ENCODE data around the gene ANKRD23.

Gene ANKRD23

DNA sequence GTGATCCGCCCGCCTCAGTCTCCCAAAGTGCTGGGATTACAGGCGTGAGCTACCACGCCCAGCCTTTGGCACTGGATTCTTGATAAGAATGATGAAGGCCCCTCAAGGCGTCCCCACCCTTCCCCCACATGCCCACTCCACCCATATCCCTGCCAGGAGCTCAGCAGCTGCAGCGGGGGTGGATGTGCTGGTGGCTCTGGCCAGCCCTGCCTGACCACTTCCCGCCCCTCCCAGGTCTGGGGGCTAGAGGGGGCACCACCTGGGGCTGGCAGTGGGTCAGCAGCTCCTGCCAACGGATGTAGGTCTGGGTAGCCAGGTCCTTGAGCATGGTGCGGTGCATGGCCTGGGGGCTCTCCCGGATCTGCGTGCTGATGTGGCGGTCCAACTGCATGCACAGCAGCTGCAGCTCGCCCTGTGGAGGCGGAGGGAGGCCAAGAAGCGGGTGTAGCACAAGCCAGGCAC is 33.8 kb upstream of the ANKRD23 start:
- H3K27me3 ChIP-seq (ENCODE audit: control insufficient read depth in 1 of 2, insufficient read depth in 2 of 2, low read length in 2 of 2): no peaks in the 10 kb centered on the region
- H3K4me1 ChIP-seq (ENCODE audit: control insufficient read depth in 1 of 2, insufficient read depth in 2 of 2, low read length in 2 of 2): peaks cover 0 to 12% of the 10 kb centered on the region in 2 donors
- no peaks in the 10 kb centered on the region for H3K9me3 ChIP-seq (ENCODE audit: control insufficient read depth in 1 of 2, low read length in 2 of 2)
- no peak overlapping the region for H3K27ac ChIP-seq (ENCODE audit: low read depth, low read length)
- no peak overlapping the region for H3K9ac ChIP-seq (ENCODE audit: low read depth in 1 of 2, low read length in 2 of 2)
- no peaks in the 10 kb centered on the region for H3K36me3 ChIP-seq (ENCODE audit: control insufficient read depth in 1 of 2, insufficient read depth in 2 of 2, low read length in 2 of 2)
- H3K4me3 ChIP-seq (ENCODE audit: low read depth in 1 of 2, low read length in 2 of 2): no peak overlapping the region

DNA sequence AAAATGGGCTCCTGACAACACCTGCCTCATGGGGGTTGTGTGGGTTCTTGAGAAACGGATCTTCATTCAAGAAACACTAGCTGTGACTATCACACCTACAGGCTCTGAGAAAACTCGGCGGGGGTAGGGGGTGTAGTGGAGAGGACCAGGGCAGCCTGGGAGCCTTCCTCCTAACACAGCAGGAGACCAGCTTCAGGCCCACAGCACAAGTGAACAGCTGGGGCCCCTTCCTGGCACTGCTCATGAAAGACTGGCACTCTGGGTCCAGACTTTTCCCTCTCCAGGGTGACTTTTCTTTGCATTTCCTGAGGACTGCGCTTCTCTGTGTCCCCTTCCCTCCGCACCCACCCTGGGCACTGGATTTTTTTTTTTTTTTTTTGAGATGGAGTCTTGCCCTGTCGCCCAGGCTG is 33.2 kb upstream of the ANKRD23 start:
- Histone ChIP-seq H3K36me3 (ENCODE audit: control insufficient read depth in 1 of 2, insufficient read depth in 2 of 2, low read length in 2 of 2) (no peaks in the 10 kb centered on the region), H3K4me1 (ENCODE audit: control insufficient read depth in 1 of 2, insufficient read depth in 2 of 2, low read length in 2 of 2) (peaks cover 0 to 12% of the 10 kb centered on the region in 2 donors), H3K9ac (ENCODE audit: low read depth in 1 of 2, low read length in 2 of 2) (no peak overlapping the region), H3K27me3 (ENCODE audit: control insufficient read depth in 1 of 2, insufficient read depth in 2 of 2, low read length in 2 of 2) (no peaks in the 10 kb centered on the region), H3K4me3 (ENCODE audit: low read depth in 1 of 2, low read length in 2 of 2) (no peak overlapping the region), H3K9me3 (ENCODE audit: control insufficient read depth in 1 of 2, low read length in 2 of 2) (no peaks in the 10 kb centered on the region), H3K27ac (ENCODE audit: low read depth, low read length) (no peak overlapping the region)

DNA sequence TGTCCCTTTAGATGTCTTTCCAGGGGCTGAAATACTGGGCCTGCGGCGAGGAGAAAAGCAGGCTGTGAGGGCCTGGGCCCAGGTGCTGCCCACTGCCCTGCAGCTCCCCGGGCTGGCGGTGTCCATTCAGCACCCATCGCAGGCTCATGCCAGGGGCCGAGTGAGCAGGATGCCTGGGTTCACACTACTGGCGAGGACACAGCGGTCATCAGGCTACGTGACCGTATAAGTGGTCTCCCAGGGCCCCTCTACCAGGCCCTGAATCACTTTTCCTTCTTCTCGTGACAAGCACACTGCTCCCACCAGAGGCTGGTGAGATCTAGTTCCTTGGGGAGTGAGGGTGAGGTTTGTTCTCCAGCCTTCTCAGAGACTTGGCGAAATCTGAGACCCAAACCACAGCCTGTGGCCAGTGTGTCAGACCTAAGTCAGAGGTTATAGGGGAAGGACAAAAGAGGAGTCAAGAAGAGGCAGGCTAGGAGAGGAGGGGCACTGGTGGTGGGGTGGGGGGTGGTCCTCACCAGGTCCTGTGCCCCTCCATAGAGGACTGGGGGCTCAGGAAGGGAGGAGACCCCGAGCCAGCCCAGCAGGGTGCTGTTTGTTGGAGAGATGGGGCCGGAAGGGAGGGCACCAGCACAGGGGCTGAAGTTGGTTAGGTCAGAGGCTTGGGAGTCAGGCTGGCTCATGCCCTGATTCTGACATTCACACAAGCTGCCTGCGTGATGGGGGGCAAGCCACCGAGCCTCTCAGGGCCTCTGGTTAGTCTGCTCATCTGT is 32.6 kb upstream of the ANKRD23 start:
- Histone ChIP-seq H3K27ac (ENCODE audit: low read depth, low read length) (no peak overlapping the region), H3K4me1 (ENCODE audit: control insufficient read depth in 1 of 2, insufficient read depth in 2 of 2, low read length in 2 of 2) (peaks cover 0 to 12% of the 10 kb centered on the region in 2 donors)

DNA sequence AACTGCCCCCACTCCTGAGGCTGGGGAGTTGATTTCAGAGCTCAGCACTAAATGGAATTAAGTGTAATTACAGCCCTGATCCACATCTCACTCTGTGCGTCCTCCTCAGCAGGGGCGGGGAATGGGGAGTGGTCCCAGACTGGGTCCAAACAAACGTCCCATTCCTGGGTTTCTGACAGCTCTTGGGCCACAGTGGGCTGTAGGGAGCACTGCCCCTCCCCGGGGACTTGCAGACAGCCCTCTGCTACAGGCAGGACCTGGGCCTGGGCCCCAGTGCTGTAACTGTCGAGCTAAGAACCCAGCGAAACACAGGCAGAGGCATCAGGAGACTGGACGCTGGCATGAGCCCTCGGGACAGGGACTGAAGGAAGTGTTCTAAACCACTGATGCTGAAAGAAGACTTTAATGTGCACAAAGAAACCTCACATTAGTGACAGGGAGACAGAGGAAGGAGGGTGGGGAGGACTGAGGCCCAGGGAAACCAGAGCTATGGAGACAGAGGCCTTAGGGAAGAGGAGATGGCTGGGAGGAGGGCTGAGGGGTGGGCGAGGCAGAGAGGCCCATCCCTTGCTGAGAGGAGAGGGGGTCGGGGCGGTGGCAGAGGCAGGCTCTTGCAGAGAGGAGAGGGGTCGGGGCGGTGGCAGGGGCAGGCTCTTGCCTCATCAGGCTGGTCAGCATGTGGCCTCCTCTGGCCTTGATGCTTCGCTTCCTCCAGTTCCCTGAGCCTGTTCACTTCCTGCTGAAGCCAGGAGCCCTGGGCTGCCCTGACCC is 31.9 kb upstream of the ANKRD23 start:
- Histone ChIP-seq H3K9me3 (ENCODE audit: control insufficient read depth in 1 of 2, low read length in 2 of 2) (no peaks in the 10 kb centered on the region), H3K27me3 (ENCODE audit: control insufficient read depth in 1 of 2, insufficient read depth in 2 of 2, low read length in 2 of 2) (peaks cover 2 to 4% of the 10 kb centered on the region in 2 donors), H3K4me3 (ENCODE audit: low read depth in 1 of 2, low read length in 2 of 2) (no peak overlapping the region), H3K27ac (ENCODE audit: low read depth, low read length) (no peak overlapping the region), H3K36me3 (ENCODE audit: control insufficient read depth in 1 of 2, insufficient read depth in 2 of 2, low read length in 2 of 2) (no peaks in the 10 kb centered on the region), H3K9ac (ENCODE audit: low read depth in 1 of 2, low read length in 2 of 2) (no peak overlapping the region), H3K4me1 (ENCODE audit: control insufficient read depth in 1 of 2, insufficient read depth in 2 of 2, low read length in 2 of 2) (peaks cover 5 to 19% of the 10 kb centered on the region in 2 donors)

More for the DNA sequence above, 32.6 kb upstream of the ANKRD23 start:
- Histone ChIP-seq H3K4me3 (ENCODE audit: low read depth in 1 of 2, low read length in 2 of 2) (no peak overlapping the region), H3K9me3 (ENCODE audit: control insufficient read depth in 1 of 2, low read length in 2 of 2) (no peaks in the 10 kb centered on the region), H3K9ac (ENCODE audit: low read depth in 1 of 2, low read length in 2 of 2) (no peak overlapping the region), H3K36me3 (ENCODE audit: control insufficient read depth in 1 of 2, insufficient read depth in 2 of 2, low read length in 2 of 2) (no peaks in the 10 kb centered on the region), H3K27me3 (ENCODE audit: control insufficient read depth in 1 of 2, insufficient read depth in 2 of 2, low read length in 2 of 2) (no peaks in the 10 kb centered on the region)

DNA sequence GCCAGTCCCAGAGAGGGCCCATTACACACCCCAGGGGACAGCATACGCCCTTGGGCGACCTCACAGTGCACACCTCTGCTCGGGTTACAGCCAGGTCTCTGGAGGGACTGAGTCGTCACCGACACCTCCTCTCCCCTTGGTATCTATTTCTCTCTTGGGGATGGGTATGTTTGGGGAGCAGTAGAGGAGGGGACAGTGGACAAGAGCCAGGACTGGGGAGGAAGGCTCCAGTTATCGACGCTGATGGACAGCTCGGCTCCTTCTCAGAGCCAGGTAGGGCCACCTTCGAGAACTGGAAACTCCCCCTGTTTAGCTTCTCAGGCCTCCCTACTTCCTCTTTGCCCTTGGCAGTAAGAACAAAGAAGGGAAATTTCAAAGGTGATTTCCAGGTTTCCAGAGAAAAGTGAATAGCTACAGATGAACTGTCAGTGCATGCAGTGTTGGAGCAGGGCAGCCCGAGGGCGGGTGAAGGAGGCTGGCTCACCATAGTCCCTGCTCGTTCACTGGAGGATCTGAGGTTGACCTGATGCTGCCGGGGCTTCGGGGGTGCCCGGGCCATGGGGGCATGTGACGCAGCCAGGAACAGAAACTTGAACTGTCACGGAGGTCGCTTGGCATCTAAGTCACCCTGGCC is 30.5 kb upstream of the ANKRD23 start:
- no peaks in the 10 kb centered on the region for H3K36me3 ChIP-seq (ENCODE audit: control insufficient read depth in 1 of 2, insufficient read depth in 2 of 2, low read length in 2 of 2)
- H3K4me3 ChIP-seq (ENCODE audit: low read depth in 1 of 2, low read length in 2 of 2): no peak overlapping the region
- peaks cover 4 to 7% of the 10 kb centered on the region in 2 donors for H3K27me3 ChIP-seq (ENCODE audit: control insufficient read depth in 1 of 2, insufficient read depth in 2 of 2, low read length in 2 of 2)
- no peaks in the 10 kb centered on the region for H3K9me3 ChIP-seq (ENCODE audit: control insufficient read depth in 1 of 2, low read length in 2 of 2)
- H3K9ac ChIP-seq (ENCODE audit: low read depth in 1 of 2, low read length in 2 of 2): no peak overlapping the region
- no peak overlapping the region for H3K27ac ChIP-seq (ENCODE audit: low read depth, low read length)
- peaks cover 9 to 24% of the 10 kb centered on the region in 2 donors for H3K4me1 ChIP-seq (ENCODE audit: control insufficient read depth in 1 of 2, insufficient read depth in 2 of 2, low read length in 2 of 2)

DNA sequence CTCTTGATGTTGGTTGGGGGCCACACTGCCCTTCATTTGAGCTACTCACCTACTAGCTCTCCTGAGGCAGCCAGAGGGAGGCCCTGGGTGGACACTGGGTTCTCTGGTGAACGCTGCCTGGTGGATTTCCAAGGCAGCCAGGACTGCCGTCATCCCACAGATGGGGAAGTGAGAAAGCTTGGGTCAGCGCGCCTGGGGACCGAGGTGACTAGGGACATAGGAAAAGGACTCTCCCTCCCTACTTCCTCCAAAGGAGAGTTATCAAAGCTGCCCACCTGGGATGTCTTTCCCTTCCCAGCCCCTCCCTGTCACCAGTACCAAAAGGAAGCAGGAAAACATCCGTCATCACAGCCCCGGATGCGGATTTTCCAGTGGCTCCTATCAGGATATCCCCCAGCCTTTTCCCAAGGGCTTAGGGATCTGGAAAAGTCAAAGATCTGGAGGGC is 29.9 kb upstream of the ANKRD23 start:
- no peak overlapping the region for H3K9ac ChIP-seq (ENCODE audit: low read depth in 1 of 2, low read length in 2 of 2)
- no peak overlapping the region for H3K4me3 ChIP-seq (ENCODE audit: low read depth in 1 of 2, low read length in 2 of 2)
- no peak overlapping the region for H3K27ac ChIP-seq (ENCODE audit: low read depth, low read length)
- H3K27me3 ChIP-seq (ENCODE audit: control insufficient read depth in 1 of 2, insufficient read depth in 2 of 2, low read length in 2 of 2): peaks cover 4 to 7% of the 10 kb centered on the region in 2 donors
- H3K9me3 ChIP-seq (ENCODE audit: control insufficient read depth in 1 of 2, low read length in 2 of 2): no peaks in the 10 kb centered on the region
- H3K4me1 ChIP-seq (ENCODE audit: control insufficient read depth in 1 of 2, insufficient read depth in 2 of 2, low read length in 2 of 2): peaks cover 9 to 24% of the 10 kb centered on the region in 2 donors
- H3K36me3 ChIP-seq (ENCODE audit: control insufficient read depth in 1 of 2, insufficient read depth in 2 of 2, low read length in 2 of 2): no peaks in the 10 kb centered on the region

DNA sequence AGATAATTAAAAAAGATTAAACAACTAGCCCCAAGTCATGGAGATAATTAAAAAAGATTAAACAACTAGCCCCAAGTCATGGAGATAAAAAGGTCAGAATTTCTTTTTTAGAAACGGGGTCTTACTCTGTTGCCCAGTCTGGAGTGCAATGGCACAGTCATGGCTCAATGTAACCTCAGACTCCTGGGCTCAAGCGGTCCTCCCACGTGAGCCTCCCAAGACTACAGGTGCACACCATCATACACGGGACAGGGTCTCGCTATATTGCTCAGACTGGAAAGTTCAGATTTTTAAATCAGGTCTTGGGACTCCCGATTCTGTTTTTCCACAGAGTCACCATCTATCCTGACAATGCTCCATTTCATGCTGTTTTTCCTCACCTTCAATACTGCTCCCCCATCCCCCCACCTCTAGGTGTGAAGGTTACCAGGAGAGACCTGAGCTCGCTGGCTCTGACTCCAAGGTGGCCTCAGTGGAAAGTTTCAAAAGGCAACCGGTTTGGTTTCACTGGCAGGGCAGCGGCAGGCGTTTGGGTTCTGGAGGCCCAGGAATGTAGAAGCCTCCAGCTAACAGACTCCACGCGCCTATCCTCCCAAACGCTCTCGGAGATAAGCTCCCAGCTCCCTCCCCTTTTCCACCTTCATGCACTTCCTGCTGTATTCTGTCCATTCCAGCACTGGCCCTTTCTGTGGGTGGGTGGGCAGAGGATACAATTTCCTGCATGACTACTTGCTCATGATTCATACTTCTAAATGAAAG is 28.9 kb upstream of the ANKRD23 start:
- Histone ChIP-seq H3K27ac (ENCODE audit: low read depth, low read length) (no peak overlapping the region), H3K4me3 (ENCODE audit: low read depth in 1 of 2, low read length in 2 of 2) (no peak overlapping the region), H3K4me1 (ENCODE audit: control insufficient read depth in 1 of 2, insufficient read depth in 2 of 2, low read length in 2 of 2) (peaks cover 13 to 30% of the 10 kb centered on the region in 2 donors), H3K27me3 (ENCODE audit: control insufficient read depth in 1 of 2, insufficient read depth in 2 of 2, low read length in 2 of 2) (peaks cover 4 to 7% of the 10 kb centered on the region in 2 donors), H3K36me3 (ENCODE audit: control insufficient read depth in 1 of 2, insufficient read depth in 2 of 2, low read length in 2 of 2) (no peaks in the 10 kb centered on the region), H3K9me3 (ENCODE audit: control insufficient read depth in 1 of 2, low read length in 2 of 2) (no peaks in the 10 kb centered on the region), H3K9ac (ENCODE audit: low read depth in 1 of 2, low read length in 2 of 2) (no peak overlapping the region)

DNA sequence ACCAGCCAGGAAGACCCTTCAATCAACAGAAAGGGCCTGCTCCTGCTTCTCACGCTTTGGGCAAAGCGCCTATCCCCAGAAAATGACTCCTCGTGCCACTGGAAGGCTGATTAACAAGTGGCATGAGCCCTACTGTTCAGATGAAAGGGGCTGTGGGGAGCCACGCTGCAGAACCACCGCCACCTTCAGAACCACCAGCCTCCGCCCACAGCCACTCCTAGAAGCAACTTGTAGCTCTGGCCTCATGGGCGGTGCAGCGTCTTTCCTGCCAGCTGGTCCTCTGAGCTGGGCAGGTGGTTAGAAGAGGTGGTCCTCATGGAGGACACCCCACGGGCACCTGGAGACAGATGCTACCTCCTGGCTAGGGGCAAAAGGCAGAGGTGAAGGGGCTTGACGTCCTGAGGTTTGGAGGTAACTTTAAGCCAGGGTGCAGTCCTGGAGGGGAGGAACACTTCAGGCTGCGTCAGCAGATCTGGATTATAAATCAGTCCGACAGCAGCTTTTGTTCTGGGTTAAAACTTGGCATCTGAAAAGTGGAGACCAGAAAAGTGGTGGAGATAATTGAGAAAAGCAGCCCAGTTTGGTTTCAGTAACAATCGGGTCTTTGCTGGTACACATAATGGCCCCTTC is 26.9 kb upstream of the ANKRD23 start:
- H3K36me3 ChIP-seq (ENCODE audit: control insufficient read depth in 1 of 2, insufficient read depth in 2 of 2, low read length in 2 of 2): peaks cover 3 to 6% of the 10 kb centered on the region in 2 donors
- peak overlapping the region; percentile 62 for H3K4me3 ChIP-seq (ENCODE audit: low read depth in 1 of 2, low read length in 2 of 2)
- H3K27ac ChIP-seq (ENCODE audit: low read depth, low read length): peak overlapping the region; percentile 70
- H3K9me3 ChIP-seq (ENCODE audit: control insufficient read depth in 1 of 2, low read length in 2 of 2): no peaks in the 10 kb centered on the region
- peaks cover 27 to 47% of the 10 kb centered on the region in 2 donors for H3K4me1 ChIP-seq (ENCODE audit: control insufficient read depth in 1 of 2, insufficient read depth in 2 of 2, low read length in 2 of 2)
- H3K9ac ChIP-seq (ENCODE audit: low read depth in 1 of 2, low read length in 2 of 2): peak overlapping the region; percentile 54
- peaks cover 4 to 7% of the 10 kb centered on the region in 2 donors for H3K27me3 ChIP-seq (ENCODE audit: control insufficient read depth in 1 of 2, insufficient read depth in 2 of 2, low read length in 2 of 2)
